ENCODE results near the gene DUSP16. TPM values are rescaled to one million over a fixed set of nuclear protein-coding genes. Genes with fewer than 3 reads are reported as not detected.

Gene DUSP16
- total RNA-seq, 1 experiment from 2014 or later, result 51.9 TPM

GRCh38 chr12:12425616-12426015, 137.0 kb downstream of the DUSP16 start (continued):
- TF ChIP-seq, protein P1, sequence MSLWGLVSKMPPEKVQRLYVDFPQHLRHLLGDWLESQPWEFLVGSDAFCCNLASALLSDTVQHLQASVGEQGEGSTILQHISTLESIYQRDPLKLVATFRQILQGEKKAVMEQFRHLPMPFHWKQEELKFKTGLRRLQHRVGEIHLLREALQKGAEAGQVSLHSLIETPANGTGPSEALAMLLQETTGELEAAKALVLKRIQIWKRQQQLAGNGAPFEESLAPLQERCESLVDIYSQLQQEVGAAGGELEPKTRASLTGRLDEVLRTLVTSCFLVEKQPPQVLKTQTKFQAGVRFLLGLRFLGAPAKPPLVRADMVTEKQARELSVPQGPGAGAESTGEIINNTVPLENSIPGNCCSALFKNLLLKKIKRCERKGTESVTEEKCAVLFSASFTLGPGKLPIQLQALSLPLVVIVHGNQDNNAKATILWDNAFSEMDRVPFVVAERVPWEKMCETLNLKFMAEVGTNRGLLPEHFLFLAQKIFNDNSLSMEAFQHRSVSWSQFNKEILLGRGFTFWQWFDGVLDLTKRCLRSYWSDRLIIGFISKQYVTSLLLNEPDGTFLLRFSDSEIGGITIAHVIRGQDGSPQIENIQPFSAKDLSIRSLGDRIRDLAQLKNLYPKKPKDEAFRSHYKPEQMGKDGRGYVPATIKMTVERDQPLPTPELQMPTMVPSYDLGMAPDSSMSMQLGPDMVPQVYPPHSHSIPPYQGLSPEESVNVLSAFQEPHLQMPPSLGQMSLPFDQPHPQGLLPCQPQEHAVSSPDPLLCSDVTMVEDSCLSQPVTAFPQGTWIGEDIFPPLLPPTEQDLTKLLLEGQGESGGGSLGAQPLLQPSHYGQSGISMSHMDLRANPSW (CRISPR knock-in tag; conservative IDR thresholded peaks at IDR 0.05; ENCODE audit: low read depth), result no peak
- TF ChIP-seq CBFB (CRISPR knock-in tag; IDR thresholded peaks at IDR 0.05; ENCODE audit: low read depth), result no peak
- no peak for TF ChIP-seq TEAD4 (CRISPR knock-in tag; IDR thresholded peaks at IDR 0.05)
- no peak for TF ChIP-seq ATF3 (CRISPR knock-in tag; conservative IDR thresholded peaks at IDR 0.05)
- TF ChIP-seq TEAD1 (CRISPR knock-in tag; IDR thresholded peaks at IDR 0.05), result no peak
- TF ChIP-seq MYBL2 (CRISPR knock-in tag; IDR thresholded peaks at IDR 0.05), result no peak
- TF ChIP-seq ELF4 (CRISPR knock-in tag; IDR thresholded peaks at IDR 0.05; ENCODE audit: low read depth), result no peak
- no peak for TF ChIP-seq HMGA2 (CRISPR knock-in tag; IDR thresholded peaks at IDR 0.05)
- no peak for TF ChIP-seq ZNF532 (CRISPR knock-in tag; IDR thresholded peaks at IDR 0.05; ENCODE audit: borderline replicate concordance)
- no peak for TF ChIP-seq ZNF671 (CRISPR knock-in tag; IDR thresholded peaks at IDR 0.05)
- no peak for TF ChIP-seq SMAD3 (CRISPR knock-in tag; IDR thresholded peaks at IDR 0.05; ENCODE audit: borderline replicate concordance)
- TF ChIP-seq MLX (CRISPR knock-in tag; IDR thresholded peaks at IDR 0.05), result no peak

DNA sequence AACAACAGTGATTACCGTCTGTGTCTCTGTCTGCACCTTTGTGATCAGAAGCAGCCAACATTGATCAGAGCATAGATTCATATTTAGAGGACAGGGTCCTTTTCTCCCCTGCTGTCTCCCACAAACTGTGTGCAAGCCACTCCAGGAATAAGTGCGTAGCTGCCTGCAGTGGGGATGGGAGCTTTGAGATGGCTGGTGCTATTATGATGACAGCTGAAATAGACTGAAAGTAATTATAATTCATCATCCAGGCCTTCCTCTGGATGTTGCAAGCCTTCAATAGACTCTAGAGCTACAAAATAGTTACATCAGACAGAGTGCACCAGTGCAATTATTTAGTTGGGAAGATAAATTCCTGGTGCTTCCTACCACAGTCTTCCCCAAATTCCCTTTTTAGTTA, 137.7 kb downstream of the DUSP16 start:
- POLR2A ChIA-PET, result no interaction called here
- H3K4me1 Mint-ChIP-seq, result peaks cover 13% of the 10 kb centered on the region
- CTCF ChIA-PET, result no interaction called here
- TF ChIP-seq CTCF (IDR thresholded peaks at IDR 0.05) (no peak), ESRRA (CRISPR knock-in tag; IDR thresholded peaks at IDR 0.05; ENCODE audit: borderline replicate concordance) (no peak), CDX4 (CRISPR knock-in tag; IDR thresholded peaks at IDR 0.05; ENCODE audit: borderline replicate concordance) (no peak), E2F1 (CRISPR knock-in tag; IDR thresholded peaks at IDR 0.05) (no peak), NFATC4 (CRISPR knock-in tag; IDR thresholded peaks at IDR 0.05) (no peak), KAT7 (CRISPR knock-in tag; IDR thresholded peaks at IDR 0.05; ENCODE audit: borderline replicate concordance) (no peak), IRF2 (CRISPR knock-in tag; IDR thresholded peaks at IDR 0.05; ENCODE audit: borderline replicate concordance, low read depth) (no peak)
- TF ChIP-seq, protein P2, sequence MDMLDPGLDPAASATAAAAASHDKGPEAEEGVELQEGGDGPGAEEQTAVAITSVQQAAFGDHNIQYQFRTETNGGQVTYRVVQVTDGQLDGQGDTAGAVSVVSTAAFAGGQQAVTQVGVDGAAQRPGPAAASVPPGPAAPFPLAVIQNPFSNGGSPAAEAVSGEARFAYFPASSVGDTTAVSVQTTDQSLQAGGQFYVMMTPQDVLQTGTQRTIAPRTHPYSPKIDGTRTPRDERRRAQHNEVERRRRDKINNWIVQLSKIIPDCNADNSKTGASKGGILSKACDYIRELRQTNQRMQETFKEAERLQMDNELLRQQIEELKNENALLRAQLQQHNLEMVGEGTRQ (CRISPR knock-in tag; IDR thresholded peaks at IDR 0.05), result no peak
- TF ChIP-seq, protein P3, sequence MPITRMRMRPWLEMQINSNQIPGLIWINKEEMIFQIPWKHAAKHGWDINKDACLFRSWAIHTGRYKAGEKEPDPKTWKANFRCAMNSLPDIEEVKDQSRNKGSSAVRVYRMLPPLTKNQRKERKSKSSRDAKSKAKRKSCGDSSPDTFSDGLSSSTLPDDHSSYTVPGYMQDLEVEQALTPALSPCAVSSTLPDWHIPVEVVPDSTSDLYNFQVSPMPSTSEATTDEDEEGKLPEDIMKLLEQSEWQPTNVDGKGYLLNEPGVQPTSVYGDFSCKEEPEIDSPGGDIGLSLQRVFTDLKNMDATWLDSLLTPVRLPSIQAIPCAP (CRISPR knock-in tag; IDR thresholded peaks at IDR 0.05), result no peak
- TF ChIP-seq, protein P4, sequence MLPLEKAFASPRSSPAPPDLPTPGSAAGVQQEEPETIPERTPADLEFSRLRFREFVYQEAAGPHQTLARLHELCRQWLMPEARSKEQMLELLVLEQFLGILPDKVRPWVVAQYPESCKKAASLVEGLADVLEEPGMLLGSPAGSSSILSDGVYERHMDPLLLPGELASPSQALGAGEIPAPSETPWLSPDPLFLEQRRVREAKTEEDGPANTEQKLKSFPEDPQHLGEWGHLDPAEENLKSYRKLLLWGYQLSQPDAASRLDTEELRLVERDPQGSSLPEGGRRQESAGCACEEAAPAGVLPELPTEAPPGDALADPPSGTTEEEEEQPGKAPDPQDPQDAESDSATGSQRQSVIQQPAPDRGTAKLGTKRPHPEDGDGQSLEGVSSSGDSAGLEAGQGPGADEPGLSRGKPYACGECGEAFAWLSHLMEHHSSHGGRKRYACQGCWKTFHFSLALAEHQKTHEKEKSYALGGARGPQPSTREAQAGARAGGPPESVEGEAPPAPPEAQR (CRISPR knock-in tag; IDR thresholded peaks at IDR 0.05), result no peak

More for the DNA sequence above, 137.7 kb downstream of the DUSP16 start:
- ATAC-seq (no peak), DNase-seq (ENCODE audit: low spot score) (no peak)
- peaks cover 4% of the 10 kb centered on the region; the same call in 1 of the 2 replicates for H3K27me3 Mint-ChIP-seq (ENCODE audit: low read depth)
- H3K4me3 Mint-ChIP-seq, result no peak overlapping the region
- H3K36me3 Mint-ChIP-seq, result peaks cover 32% of the 10 kb centered on the region
- peaks cover 20% of the 10 kb centered on the region for H3K9me3 Mint-ChIP-seq
- H3K27ac Mint-ChIP-seq, result no peak overlapping the region

Measured in WTC11 (cell line).